Activated naive CD8-positive, alpha-beta T cell (primary cell): ENCODE measurements around the gene ANO1.
"Not testable (repeated sequence)": the region's sequence is repeated elsewhere in the genome, so short reads cannot be mapped to it uniquely, and the experiment has no call there.

Source experiments
- H3K27ac Mint-ChIP-seq: one replicate; pipeline ENCODE4 v1.8.0; 2021; ENCODE audit warnings: mixed read lengths
- H3K27me3 Mint-ChIP-seq: one replicate; pipeline ENCODE4 v1.8.0; 2021; ENCODE audit warnings: mixed read lengths
- H3K36me3 Mint-ChIP-seq: one replicate; pipeline ENCODE4 v1.8.0; 2021; ENCODE audit warnings: mixed read lengths
- H3K4me1 Mint-ChIP-seq: one replicate; pipeline ENCODE4 v1.8.0; 2021; ENCODE audit warnings: low read depth, mixed read lengths
- H3K4me3 Mint-ChIP-seq: one replicate; pipeline ENCODE4 v1.8.0; 2021; ENCODE audit warnings: mild to moderate bottlenecking, mixed read lengths
- H3K9me3 Mint-ChIP-seq: one replicate; pipeline ENCODE4 v1.8.0; 2021; ENCODE audit warnings: low read depth, mixed read lengths

The ANO1 gene

DNA sequence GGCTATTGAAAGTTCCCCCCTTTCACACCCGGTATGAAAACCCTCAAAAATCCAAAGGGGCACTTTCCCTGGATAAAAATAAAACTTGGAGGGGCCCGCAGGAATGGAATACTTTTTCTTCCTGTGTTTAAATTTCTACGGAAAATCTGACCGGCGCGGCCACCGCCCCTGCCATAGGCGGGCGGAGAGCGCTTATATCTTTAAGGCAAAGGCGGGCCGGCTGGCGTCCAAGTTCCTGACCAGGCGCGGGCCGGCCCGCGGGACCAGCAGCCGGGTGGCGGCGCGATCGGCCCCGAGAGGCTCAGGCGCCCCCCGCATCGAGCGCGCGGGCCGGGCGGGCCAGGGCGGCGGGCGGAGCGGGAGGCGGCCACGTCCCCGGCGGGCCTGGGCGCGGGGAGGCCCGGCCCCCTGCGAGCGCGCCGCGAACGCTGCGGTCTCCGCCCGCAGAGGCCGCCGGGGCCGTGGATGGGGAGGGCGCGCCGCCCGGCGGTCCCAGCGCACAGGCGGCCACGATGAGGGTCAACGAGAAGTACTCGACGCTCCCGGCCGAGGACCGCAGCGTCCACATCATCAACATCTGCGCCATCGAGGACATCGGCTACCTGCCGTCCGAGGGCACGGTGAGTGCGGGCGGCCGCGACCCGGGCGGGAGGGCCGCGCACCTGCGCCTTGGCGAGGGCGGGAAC lies at the start of gene ANO1:
ANO1 (plus strand) TSS at position 223 of the 686 bp plus-strand sequence; CDS start at position 513, 290 bp downstream.
- H3K27me3 Mint-ChIP-seq = peaks cover 15% of the 10 kb centered on the region

DNA sequence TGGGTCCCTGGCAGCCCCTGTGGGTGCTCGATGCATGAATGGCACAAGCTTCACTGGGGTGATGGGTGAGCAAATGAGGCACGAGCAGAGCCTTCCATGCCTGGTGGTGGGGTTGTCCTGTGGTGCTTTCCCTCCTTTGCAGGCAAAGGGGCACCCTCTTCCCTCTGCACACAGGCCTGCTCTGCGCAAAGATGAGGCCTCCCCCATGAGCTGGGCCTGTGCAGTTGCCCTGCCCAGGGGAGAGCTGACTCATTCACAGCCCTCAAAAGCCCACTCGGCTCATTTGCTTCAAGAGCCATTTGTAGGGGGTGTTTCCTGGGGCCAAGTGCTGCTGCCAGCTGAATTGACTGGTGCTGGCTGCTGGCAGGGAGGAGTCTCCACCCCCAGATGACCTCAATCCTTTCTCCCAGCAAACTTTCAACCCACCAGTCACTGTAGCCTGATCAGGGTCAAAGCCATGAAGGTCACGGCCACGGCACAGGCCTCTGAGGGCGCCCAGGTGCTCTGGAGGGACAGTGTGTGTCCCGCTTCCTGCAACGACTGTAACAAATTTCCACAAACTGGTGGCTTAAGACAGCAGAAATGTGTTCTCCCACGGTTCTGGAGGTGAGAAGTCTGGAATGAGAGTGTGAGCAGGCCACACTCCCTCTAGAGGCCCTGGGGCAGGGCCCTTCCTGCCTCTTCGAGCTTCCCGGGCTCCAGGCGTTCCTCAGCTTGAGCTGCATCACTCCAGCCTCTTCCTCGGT lies 48.8 kb upstream of the ANO1 start:
- H3K36me3 Mint-ChIP-seq = no peaks in the 10 kb centered on the region

More for the DNA sequence above, at the start of gene ANO1:
- Mint-ChIP-seq H3K4me3 (no peak within 1 kb of the TSS), H3K4me1 (peaks cover 2% of the 10 kb centered on the region), H3K36me3 (no peaks in the 10 kb centered on the region), H3K27ac (no peak within 1 kb of the TSS), H3K9me3 (no peaks in the 10 kb centered on the region)

DNA sequence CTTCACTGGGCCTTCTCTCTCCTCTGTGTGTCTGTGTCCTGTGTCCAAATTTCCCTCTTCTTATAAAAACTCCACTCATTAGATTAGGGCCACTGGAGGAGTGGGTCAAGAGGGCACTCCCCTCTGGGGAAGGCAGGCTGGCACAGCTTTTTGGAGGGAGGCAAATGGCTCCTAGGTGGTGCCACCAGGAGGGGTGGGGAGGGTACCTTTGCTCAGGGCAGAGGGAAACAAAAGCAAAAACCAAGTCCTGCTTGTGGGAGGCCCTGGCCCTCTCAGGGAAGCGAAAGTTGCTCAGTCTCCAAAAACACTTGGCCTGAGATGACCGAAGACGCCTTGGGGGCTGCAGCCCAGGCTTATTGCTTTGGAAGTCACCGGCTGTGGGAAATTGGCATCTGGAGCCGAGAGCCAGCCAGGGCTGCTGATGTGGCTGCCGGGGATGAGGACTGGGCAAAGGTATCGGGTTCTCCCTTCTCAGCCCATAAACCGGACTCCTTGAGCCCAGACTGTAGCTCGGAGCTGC lies 48.2 kb upstream of the ANO1 start:
- Mint-ChIP-seq H3K27ac (no peak overlapping the region), H3K4me1 (no peaks in the 10 kb centered on the region), H3K36me3 (no peaks in the 10 kb centered on the region)

More for the DNA sequence above, 48.8 kb upstream of the ANO1 start:
- Mint-ChIP-seq H3K4me1 (no peaks in the 10 kb centered on the region), H3K4me3 (no peak overlapping the region), H3K27ac (no peak overlapping the region), H3K27me3 (peaks cover 3% of the 10 kb centered on the region), H3K9me3 (no peaks in the 10 kb centered on the region)

DNA sequence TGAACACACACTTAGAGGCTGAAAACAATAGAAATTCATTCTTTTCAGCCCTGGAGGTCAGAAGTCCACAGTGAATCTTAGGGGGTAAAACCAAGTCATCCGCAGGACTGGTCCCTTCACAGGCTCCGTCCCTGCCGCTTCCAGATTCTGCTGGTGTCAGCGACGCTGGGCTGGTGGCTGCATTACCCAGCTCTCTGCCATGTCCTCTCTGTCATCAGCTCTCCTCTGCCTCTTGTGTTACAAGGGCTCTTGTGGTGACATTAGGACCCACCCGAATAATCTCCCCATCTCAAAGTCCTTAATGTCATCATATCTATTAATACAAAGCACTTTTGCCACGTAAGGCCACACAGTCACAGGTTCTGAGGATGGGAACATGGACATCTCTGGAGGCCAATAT lies 47.7 kb upstream of the ANO1 start:
- Mint-ChIP-seq H3K36me3 (no peaks in the 10 kb centered on the region), H3K4me3 (no peak overlapping the region), H3K27ac (no peak overlapping the region), H3K4me1 (no peaks in the 10 kb centered on the region), H3K9me3 (no peaks in the 10 kb centered on the region), H3K27me3 (peaks cover 3% of the 10 kb centered on the region)

More for the DNA sequence above, 48.2 kb upstream of the ANO1 start:
- H3K27me3 Mint-ChIP-seq = peaks cover 3% of the 10 kb centered on the region
- no peak overlapping the region for H3K4me3 Mint-ChIP-seq
- H3K9me3 Mint-ChIP-seq = no peaks in the 10 kb centered on the region

DNA sequence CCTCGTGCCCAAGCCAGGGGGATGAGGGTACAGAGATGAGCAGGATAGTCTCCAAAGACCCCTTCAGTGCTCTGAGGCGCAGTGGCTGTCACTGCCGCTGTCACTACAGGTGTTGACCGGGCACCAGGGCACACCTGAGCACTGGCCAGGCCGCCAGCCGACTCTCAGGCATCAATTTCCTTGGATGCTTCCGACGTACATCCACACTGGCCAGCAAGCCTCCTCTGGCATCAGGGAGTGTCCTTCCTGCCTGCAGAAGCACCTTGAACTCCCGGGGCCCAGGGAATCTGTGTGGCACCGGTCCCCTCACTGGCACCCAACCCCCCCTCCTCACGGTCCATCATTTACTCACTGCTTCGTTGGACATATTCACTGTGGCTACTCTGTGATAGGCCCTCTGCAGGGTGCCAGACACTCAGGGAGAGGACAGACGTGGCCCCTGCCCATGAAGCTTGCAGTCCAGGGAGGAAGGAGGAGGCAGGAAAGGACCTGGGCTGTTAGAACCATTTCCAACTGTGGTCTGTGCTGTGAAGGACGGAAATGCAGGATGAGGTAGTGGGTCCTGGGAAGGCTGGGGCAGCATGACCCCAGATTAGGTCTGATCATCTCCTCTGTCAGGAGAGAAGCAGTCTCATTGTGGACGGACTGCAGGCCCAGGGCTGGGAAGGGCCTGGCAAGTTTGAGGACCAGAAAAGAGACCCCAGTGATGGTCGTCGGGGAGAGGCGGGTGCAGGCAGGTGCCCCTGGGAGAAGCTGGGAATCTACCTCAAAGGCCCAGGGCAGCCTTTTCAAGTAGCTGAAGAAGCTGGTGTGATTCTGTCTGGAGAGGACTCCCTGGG lies 46.3 kb upstream of the ANO1 start:
- H3K4me3 Mint-ChIP-seq = no peak overlapping the region
- H3K9me3 Mint-ChIP-seq = no peaks in the 10 kb centered on the region
- H3K4me1 Mint-ChIP-seq = no peaks in the 10 kb centered on the region
- no peak overlapping the region for H3K27ac Mint-ChIP-seq
- no peaks in the 10 kb centered on the region for H3K36me3 Mint-ChIP-seq
- H3K27me3 Mint-ChIP-seq = peaks cover 7% of the 10 kb centered on the region

DNA sequence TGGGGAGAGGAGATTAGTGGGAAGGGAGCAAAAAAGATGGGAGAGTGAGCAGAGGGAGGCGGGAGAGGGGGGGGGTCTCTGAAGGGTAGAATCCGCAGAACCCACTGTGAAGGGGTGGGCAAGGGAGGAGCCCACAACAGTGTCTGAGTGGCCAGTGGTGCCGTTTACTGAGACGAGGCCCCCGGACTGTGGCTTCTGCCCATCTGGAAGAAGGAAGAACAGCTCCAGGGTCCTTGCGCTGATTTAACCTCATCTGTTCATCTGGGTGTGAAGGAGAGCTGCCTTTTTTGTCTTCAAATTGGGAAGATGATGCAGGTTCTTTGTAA lies 45.7 kb upstream of the ANO1 start:
- no peak overlapping the region for H3K27ac Mint-ChIP-seq
- no peak overlapping the region for H3K4me3 Mint-ChIP-seq
- H3K36me3 Mint-ChIP-seq = no peaks in the 10 kb centered on the region
- no peaks in the 10 kb centered on the region for H3K9me3 Mint-ChIP-seq
- H3K4me1 Mint-ChIP-seq = no peaks in the 10 kb centered on the region
- peaks cover 10% of the 10 kb centered on the region for H3K27me3 Mint-ChIP-seq

DNA sequence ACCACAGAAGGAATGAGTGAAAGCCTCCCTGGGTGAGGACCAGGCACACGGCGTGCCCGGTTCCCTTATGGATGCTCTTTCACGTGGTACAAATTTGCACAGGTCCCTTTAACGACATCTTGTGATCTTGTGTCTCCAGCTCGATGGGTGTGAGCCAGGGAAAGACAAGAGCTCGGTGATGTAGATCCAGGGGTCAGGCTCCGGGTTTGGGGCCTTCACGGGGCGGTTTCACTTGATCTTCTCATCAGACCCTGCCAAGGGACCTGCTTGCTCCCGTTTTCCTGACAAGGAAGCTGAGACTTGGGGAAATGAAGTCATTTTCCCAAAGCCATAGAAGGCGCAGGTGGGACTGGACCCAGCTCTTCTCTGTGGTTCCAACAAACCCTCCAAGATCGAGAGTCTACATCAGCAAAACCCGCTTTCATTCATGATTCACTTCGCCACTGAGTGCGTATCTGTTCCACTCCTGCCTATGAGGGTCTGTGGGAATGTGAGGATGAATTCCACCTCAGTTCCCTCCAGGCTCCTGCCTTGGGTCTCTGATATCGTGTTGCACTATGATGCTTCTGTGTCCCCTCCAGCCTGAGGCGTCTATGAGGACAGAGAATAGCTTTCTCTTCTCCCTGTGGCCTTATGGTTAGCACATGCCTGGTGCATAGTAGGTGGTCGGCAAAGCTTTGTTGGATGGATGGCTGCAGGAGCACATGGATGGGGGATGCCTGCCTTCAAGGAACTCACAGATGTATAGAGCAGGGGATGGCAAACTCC lies 45.0 kb upstream of the ANO1 start:
- Mint-ChIP-seq H3K4me3 (no peak overlapping the region), H3K27me3 (peaks cover 10% of the 10 kb centered on the region), H3K27ac (no peak overlapping the region), H3K9me3 (peaks cover 2% of the 10 kb centered on the region), H3K36me3 (no peaks in the 10 kb centered on the region), H3K4me1 (no peaks in the 10 kb centered on the region)

DNA sequence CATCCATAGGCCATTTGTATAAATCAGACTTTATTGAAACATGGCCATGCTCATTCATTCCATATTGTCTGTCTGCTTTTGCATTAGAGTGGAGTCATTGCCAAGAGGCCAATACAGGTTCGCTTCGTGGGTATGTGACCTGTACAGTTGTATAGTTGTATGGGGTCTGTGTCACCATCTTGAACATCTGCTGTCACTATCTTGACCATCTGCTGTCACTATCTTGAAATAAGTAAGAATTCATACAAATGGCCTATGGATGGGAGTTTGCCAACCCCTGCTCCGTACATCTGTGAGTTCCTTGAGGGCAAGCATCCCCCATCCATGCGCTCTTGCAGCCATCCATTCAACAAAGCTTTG lies 44.4 kb upstream of the ANO1 start:
- Mint-ChIP-seq H3K9me3 (peaks cover 7% of the 10 kb centered on the region), H3K36me3 (no peaks in the 10 kb centered on the region), H3K4me1 (no peaks in the 10 kb centered on the region), H3K4me3 (no peak overlapping the region), H3K27me3 (peaks cover 11% of the 10 kb centered on the region), H3K27ac (no peak overlapping the region)

DNA sequence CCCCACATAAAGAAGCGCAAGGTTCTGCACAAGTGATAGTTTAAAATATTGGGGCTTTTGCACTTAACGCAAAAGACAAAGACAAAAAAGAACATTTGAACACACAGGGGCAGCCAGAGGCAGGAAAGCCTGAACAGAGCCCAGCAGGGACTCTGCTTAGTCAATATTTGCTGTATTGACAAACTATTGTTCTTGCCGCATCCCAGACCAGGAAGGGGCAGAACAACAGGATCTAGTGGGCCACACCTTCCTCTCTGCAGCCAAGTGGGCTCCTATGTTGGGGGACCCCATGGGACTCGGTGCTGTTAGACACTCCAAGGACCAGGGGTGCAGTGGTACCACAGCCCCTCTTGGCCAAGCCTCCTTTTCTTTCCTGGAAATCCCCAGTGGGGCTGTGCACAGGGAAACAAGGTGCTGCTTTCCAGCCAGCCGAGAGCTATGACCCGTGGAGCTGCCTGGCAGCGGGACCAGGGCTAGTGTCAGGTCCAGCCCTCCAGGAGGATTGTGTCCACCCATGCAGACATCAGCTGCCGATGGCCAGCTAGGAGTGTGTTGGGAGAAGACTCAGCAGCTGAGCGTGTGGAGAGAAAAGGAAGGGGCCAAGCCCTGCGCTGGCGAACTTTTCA lies 43.3 kb upstream of the ANO1 start:
- Mint-ChIP-seq H3K9me3 (peaks cover 7% of the 10 kb centered on the region), H3K27ac (no peak overlapping the region), H3K4me1 (no peaks in the 10 kb centered on the region), H3K27me3 (peaks cover 12% of the 10 kb centered on the region), H3K4me3 (no peak overlapping the region), H3K36me3 (no peaks in the 10 kb centered on the region)

DNA sequence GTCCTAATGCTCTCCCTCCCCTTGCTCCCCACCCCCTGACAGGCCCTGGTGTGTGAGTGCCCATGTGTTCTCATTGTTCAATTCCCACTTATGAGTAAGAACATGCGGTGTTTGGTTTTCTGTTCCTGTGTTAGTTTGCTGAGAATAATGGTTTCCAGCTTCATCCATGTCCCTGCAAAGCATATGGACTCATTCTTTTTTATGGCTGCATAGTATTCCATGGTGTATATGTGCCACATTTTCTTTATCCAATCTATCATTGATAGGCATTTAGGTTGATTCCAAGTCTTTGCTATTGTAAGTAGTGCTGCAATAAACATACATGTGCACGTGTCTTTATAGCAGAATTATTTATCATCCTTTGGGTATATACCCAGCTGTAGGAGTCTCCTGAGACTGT lies 42.5 kb upstream of the ANO1 start:
- H3K27me3 Mint-ChIP-seq = peaks cover 17% of the 10 kb centered on the region
- not testable (repeated sequence) for H3K4me3 Mint-ChIP-seq, H3K27ac Mint-ChIP-seq, H3K4me1 Mint-ChIP-seq, H3K9me3 Mint-ChIP-seq, H3K36me3 Mint-ChIP-seq

DNA sequence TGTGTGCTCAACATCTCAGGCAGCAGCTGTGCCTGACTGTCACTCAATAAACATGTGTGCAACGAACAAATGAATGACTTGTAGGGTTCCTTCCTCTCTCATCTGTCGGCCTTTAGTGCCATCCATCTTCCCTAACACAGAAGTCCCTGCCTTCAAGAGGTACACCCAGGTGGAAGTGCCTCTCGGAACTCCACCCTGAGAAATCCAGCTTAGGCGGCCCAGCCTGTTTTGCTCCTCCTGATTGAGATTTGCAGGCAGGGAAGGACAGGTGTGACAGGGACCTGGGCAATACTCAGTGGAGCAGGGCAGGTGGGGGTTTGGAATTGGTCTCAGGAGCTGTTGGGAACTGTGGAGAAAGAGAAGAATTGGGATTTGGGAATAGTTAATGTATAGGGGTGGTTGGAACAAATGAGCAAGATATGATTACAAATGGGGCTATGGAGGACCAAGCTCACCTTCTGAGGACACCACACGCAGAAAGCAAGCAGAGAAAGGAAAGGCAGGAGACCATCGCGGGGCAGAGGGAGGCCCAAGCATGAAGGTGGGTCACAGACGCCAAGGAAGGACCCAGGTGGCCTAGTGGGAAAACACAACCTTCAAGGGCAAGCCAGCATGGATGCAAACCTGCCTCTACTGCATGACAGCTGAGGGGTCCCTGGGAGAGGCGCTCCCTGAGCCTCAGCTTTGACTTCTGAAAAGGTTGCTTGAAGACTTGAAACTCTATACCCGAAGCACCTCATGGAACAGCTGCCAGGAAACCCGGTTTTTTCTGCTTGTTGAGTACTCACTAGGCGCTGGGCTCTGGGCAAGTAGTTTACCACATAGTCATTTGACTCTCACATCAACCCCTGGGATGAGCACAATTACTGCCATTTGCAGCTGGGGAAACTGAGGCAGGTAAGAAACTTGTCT lies 40.9 kb upstream of the ANO1 start:
- H3K36me3 Mint-ChIP-seq = peaks cover 1% of the 10 kb centered on the region
- no peak overlapping the region for H3K4me3 Mint-ChIP-seq
- H3K9me3 Mint-ChIP-seq = peaks cover 12% of the 10 kb centered on the region
- no peak overlapping the region for H3K27ac Mint-ChIP-seq
- H3K27me3 Mint-ChIP-seq = peaks cover 21% of the 10 kb centered on the region
- no peaks in the 10 kb centered on the region for H3K4me1 Mint-ChIP-seq

DNA sequence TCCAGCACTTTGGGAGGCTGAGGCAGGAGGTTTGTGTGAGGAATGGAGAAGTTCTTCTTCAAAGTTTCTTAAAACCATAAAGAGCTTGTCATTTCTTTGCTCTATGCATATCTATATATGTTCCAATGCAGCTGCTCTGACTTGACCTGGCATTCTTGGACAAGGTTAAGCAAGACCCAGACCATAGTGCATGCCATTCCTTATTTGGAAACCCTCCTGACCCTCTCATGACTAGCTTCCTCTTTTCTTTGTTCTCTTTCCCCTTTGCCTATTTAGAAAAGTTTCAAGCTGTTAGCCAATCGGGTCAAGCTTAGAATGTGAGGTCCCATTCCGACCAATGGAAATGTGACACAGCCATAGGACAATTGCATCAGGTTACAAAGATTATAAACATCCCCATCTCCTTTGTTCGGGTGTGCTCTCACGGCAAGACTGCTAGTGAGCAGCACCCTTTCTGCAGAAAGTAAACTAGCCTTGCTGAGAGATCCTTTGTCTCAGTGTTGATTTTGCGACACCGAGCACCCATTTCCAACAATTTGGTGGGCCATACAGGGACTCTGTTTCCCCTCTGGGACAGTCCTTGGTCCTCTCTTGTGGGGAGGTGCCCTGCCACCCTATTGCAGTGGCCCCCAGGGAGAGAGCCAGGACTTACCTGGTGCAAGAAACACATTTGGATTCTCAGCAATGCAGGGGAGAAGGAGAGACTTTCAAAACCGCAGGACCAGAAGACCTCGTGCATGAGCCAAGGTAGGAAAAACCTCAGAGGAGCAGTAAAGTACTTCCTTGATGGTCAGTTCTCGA lies 39.9 kb upstream of the ANO1 start:
- no peak overlapping the region for H3K27ac Mint-ChIP-seq
- peaks cover 22% of the 10 kb centered on the region for H3K27me3 Mint-ChIP-seq
- H3K4me1 Mint-ChIP-seq = no peaks in the 10 kb centered on the region
- peaks cover 2% of the 10 kb centered on the region for H3K36me3 Mint-ChIP-seq
- H3K9me3 Mint-ChIP-seq = peaks cover 21% of the 10 kb centered on the region
- H3K4me3 Mint-ChIP-seq = no peak overlapping the region

DNA sequence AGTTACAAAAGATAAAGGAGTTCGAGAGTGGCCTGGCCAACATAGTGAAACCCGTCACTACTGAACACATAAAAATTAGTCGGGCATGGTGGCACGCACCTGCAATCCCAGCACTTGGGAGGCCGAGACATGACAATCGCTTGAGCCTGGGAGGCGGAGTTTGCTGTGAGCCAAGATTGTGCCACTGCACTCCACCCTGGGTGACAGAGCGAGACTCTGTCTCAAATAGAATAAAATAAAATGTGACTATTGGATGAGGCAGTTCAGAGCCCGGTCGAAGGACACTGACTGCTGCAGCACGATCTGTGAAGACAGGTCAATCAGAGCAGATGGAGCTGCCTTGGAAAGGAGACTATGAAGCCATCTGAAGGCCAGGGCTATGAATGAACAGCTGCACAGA lies 37.7 kb upstream of the ANO1 start:
- H3K4me3 Mint-ChIP-seq = no peak overlapping the region
- H3K36me3 Mint-ChIP-seq = peaks cover 2% of the 10 kb centered on the region
- H3K27me3 Mint-ChIP-seq = peaks cover 27% of the 10 kb centered on the region
- H3K4me1 Mint-ChIP-seq = no peaks in the 10 kb centered on the region
- no peak overlapping the region for H3K27ac Mint-ChIP-seq
- peaks cover 21% of the 10 kb centered on the region for H3K9me3 Mint-ChIP-seq
